EH (cell line): Measurements from ENCODE around the gene UBXN2A.

Experiments used
- DNase-seq: peaks from one replicate; pipeline ENCODE4 v3.0.0-alpha.2; 2015; ENCODE audit warnings: low read depth

The UBXN2A gene, protein sequence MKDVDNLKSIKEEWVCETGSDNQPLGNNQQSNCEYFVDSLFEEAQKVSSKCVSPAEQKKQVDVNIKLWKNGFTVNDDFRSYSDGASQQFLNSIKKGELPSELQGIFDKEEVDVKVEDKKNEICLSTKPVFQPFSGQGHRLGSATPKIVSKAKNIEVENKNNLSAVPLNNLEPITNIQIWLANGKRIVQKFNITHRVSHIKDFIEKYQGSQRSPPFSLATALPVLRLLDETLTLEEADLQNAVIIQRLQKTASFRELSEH

GRCh38 chr2:23939987-23940717 lies at the start of gene UBXN2A:
UBXN2A (plus strand) TSS chr2:23940463; CDS start chr2:23958315, 17,852 bp downstream.
- DNase-seq = peak; percentile 81

- no peak for DNase-seq
Observed at GRCh38 chr2:23900133-23900532, 40.1 kb upstream of the UBXN2A start.

GRCh38 chr2:23900541-23901322 lies 39.5 kb upstream of the UBXN2A start:
- peak; percentile 82 for DNase-seq

GRCh38 chr2:23901966-23902846 lies 38.1 kb upstream of the UBXN2A start:
- peak; percentile 70 for DNase-seq

- DNase-seq = no peak
Observed at GRCh38 chr2:23903034-23903433, 37.2 kb upstream of the UBXN2A start.

- no peak for DNase-seq
Observed at GRCh38 chr2:23904215-23904614, 36.0 kb upstream of the UBXN2A start.

DNA sequence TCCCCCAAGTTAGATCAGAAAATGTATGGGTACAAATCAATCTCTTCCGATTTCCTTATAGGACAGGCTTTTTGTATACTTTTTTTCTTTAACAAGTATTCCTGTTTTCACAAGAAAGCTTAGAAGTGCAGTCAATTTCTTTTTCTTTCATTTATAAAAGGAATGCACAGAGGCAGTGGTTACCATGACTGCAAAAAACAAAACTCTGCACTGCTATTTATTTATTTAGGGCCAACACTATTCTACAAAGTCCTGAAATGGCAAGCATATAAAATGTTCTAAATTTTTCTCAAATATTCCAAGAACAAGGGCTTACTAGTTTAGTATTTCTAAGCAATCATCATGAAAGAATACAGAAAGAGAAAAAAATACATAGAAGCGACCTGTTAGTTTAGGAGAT lies 35.6 kb upstream of the UBXN2A start:
- DNase-seq = peak; percentile 83

DNA sequence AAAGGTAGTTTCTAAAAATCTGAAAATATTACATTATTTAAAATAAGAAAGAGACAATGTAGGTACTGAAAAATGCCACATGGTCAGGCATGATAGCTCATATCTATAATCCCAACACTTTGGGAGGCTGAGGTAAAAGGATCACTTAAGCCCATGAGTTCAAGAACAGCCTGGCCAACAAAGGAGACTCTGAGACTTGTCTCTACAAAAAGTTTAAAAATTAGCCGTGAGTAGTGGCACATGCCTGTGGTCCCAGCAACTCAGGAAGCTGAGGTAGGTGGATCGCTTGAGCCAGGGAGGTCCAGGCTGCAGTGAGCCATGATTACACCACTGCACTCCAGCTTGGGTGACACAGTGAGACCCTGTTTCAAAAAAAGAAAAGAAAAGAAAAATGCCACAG lies 35.1 kb upstream of the UBXN2A start:
- DNase-seq = peak; percentile 51

DNA sequence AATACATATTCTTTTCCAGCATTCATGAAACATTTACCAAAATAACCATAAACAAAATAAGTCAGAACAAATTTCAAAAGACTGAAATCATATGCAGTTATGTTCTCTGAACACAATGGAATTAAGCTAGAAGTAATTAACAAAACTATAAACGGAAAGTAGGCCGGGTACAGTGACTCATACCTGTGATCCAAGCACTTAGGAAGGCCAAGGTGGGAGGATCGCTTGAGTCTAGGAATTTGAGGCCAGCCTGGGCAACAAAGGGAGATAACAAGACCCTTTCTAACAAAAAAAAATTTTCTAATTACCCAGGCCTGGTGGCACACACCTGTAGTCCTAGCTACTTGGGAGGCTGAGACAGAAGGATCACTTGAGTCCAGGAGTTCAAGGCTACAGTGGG lies 28.2 kb upstream of the UBXN2A start:
- DNase-seq = peak; percentile 36

DNA sequence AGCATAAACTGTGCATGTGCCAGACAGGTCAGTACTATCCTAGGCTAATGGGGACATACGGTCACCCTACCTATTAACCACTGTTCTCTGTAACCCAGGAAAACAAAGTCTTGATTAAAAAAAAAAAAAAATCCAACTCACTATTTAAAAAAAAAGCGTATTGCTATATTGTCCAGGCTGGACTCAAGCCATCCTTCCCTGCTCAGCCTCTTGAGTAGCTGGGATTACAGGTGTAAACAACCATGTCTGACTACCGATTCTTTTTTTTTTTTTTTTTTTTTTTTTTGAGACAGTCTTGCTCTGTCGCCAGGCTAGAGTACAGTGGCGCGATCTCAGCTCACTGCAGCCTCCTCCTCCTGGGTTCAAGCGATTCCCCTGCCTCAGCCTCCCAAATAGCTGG lies 24.9 kb upstream of the UBXN2A start:
- no peak for DNase-seq

DNA sequence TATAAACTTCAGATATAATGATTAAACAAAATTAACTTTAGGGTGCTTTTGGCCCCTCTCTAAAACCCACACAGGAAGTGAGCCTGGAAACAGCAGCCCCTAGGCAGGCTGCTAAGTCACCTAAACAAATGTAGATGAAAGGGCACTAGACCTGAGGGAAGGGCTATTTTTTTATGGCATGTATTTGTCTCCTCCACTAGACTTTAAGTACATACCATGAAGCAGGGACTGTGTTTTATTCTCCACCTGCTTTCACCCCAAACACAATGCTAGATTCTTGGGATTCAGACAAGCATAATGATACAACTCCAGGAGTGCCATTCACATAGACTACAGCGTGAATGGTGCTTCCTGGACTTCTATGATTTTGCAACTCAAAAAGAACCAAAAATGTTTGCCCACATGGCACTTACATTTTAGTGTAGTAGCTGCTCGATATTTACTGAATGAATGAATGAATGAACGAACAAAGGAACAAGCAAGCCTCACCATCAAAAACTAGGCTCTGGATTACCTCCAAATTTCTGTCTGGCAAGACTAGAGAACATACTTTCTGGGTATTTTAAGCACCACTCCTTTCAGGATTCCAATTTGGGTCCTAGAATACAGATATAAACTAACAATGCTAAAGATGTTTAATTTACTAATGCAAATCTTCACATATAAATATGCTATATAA lies 23.4 kb upstream of the UBXN2A start:
- no peak for DNase-seq

DNA sequence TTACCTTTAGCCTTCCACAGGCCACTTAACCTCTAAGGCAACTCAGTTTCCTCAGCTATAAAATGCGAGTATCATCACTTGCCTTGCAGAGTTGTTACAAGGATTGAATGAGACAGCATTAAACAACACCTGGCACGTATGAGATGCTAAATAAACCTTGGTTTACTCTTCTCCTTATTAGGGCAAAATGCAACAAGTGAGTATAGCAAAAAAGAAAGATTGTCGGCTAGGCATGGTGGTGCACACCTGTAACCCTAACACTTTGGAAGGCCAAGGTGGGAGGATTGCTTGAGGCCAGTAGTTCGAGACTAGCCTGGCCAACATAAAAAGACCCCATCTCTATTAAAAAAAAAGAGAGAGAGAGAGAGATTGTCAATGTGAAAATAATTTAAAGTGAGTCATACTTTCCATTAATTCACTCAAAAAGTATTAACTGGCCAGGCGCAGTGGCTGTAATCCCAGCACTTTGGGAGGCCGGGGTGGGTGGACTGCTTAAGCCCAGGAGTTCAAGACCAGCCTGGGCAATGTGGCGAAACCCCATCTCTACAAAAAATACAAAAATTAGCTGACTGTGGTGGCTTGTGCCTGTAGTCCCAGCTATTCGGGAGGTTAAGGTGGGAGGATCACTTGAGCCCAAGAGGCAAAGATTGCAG lies 21.3 kb upstream of the UBXN2A start:
- DNase-seq = peak; percentile 28

GRCh38 chr2:23924589-23925359 lies 15.5 kb upstream of the UBXN2A start:
- DNase-seq = no peak

- peak; percentile 78 for DNase-seq
Observed at GRCh38 chr2:23925702-23926289, 14.5 kb upstream of the UBXN2A start.

DNA sequence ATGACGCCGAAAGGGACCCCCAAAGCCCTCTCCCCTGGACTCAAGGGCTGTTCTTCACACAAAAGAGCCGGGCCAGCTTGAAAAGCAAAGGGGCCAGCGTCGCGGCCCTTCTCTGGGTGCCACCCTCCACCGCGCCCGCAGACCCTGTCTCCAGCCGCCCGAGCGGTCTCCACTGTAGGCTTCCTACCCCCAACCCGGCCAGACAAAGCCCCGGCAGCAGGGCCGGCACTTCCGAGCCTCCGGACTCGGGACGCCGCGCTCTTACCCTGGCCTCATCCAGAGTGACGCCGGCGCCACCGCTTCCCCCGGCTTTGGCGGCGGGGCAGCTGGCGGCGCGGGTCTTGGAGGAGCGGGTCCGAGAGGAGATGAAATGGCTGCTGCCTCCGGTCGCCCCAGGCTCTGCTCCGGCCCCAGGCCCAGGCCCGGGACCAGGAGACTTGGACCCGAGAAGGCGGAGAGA lies 13.9 kb upstream of the UBXN2A start:
- peak; percentile 41 for DNase-seq

GRCh38 chr2:23926750-23927571 lies 13.3 kb upstream of the UBXN2A start, which contains the start of gene ATAD2B:
ATAD2B (minus strand) TSS chr2:23927123; CDS start chr2:23926770, 353 bp downstream.
- peak; percentile 94 for DNase-seq

DNA sequence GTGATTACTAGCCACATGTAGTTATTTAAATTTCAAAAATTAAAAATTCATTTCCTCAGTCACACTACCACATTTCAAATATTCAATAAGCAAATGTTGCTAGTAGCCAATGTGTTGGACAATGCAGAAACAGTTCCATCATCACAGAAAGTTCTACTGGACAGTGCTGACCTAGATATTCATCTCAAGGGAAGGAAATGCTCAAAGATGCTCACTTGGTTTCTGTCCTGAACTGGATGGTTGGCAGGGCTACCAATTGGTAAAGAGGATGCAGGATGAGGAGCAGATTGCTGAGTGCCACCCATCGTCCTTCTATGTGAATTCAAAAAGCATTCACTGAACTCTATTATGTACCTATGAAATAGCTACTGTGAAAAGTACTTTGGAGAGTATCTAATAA lies 6.0 kb upstream of the UBXN2A start:
- no peak for DNase-seq
